ENCODE results near the gene IQGAP1.

Gene IQGAP1

GRCh38 chr15:90439946-90440345, 51.9 kb downstream of the IQGAP1 start:
- no peak for DNase-seq (ENCODE audit: low spot score)

- DNase-seq (ENCODE audit: low spot score), result no peak
Measured at GRCh38 chr15:90441027-90441426, 53.0 kb downstream of the IQGAP1 start.

- no peak for DNase-seq (ENCODE audit: low spot score)
Measured at GRCh38 chr15:90442423-90442822, 54.4 kb downstream of the IQGAP1 start.

GRCh38 chr15:90449206-90449735, 61.2 kb downstream of the IQGAP1 start:
- DNase-seq (ENCODE audit: low spot score), result no peak

DNA sequence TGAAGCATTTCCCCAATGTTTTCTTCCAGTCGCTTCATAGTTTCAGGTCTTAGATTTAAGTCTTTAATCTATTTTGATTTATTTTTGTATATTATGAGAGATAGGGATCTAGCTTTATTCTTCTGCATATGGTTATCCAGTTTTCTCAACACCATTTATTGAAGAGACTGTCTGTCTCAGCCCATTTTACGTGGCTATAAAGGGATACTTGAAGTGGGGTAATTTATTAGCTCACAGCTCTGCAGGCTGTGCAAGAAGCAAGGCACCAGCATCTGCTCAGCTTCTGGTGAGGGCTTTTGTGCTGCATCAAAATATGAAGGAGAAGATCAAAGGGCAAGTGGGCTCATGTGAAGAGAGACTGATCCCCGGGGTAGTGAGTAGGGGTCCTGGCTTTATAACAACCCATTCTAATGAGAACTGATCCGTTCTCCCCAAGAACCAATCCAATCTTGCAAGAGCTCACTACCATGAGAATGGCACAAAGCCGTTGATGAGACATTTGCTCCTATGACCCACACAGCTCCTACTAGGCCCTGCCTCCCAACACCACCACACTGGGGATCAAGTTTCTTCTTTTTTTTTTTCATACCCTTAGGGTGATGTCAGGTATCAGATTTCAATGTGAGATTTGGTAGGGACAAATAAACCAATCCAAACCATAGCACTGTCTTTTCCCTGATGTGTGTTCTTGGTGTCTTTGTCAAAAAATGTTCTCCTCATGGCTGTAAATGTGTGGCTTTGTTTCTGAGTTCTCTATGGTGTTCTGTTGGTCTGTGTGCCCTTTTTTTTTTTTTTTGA, 63.2 kb downstream of the IQGAP1 start:
- no peak for DNase-seq (ENCODE audit: low spot score)

- DNase-seq (ENCODE audit: low spot score), result no peak
Measured at GRCh38 chr15:90456236-90456635, 68.2 kb downstream of the IQGAP1 start.

DNA sequence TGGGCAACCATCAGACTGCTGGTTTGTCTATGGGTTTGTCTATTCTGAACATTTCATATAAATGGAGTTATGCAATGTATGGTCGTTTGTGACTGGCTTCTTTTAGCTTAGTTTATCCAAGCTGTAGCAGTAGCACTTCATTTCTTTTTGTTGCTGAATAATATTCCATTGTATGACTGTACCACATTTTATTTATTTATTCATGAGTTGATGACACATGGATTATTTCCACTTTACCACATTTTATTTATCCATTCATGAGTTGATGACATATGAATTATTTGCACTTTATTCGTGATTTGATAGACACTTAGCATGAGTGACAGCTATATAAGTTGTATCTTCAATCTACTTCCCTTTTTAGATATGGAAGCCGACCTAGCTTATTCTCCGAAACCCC, 70.0 kb downstream of the IQGAP1 start:
- DNase-seq (ENCODE audit: low spot score), result no peak

- no peak for DNase-seq (ENCODE audit: low spot score)
Measured at GRCh38 chr15:90459368-90459767, 71.3 kb downstream of the IQGAP1 start.

DNA sequence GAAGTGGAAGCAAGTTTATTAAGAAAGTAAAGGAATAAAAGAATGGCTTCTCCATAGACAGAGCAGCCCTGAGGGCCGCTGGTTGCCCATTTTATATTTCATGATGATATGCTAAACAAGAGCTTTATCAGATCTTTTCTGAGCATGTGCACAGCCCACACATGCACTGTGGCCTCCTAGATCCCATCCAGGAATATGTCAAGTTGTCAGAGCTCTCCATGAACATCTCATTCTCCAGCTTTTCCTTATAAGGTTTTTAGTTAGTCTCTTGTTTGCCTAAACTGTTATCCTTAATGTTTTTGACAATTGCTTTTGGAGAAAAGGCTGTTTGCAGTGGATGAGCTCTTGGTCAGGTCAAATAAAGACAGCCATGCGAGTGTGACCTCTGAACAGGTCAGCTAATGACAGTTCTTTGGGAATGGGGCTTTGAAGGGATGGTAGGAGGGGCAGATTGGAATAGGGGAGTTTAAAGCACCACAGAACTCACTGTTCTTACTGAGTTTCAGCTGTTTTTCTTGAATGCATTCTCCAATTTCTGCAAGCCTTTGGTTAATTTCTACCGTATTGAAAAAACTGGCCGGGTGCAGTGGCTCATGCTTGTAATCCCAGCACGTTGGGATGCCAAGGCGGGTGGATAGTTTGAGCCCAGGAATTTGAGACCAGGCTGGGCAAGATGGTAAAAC, 72.2 kb downstream of the IQGAP1 start:
- DNase-seq (ENCODE audit: low spot score), result no peak

- no peak for DNase-seq (ENCODE audit: low spot score)
Measured at GRCh38 chr15:90463381-90463780, 75.3 kb downstream of the IQGAP1 start.

GRCh38 chr15:90465140-90465929, 77.3 kb downstream of the IQGAP1 start:
- DNase-seq (ENCODE audit: low spot score), result no peak

GRCh38 chr15:90465930-90466567, 78.0 kb downstream of the IQGAP1 start:
- DNase-seq (ENCODE audit: low spot score), result no peak

GRCh38 chr15:90469723-90470122, 81.7 kb downstream of the IQGAP1 start:
- DNase-seq (ENCODE audit: low spot score), result no peak

- DNase-seq (ENCODE audit: low spot score), result no peak
Measured at GRCh38 chr15:90470453-90470852, 82.4 kb downstream of the IQGAP1 start.

GRCh38 chr15:90471126-90471525, 83.1 kb downstream of the IQGAP1 start:
- DNase-seq (ENCODE audit: low spot score), result no peak

DNA sequence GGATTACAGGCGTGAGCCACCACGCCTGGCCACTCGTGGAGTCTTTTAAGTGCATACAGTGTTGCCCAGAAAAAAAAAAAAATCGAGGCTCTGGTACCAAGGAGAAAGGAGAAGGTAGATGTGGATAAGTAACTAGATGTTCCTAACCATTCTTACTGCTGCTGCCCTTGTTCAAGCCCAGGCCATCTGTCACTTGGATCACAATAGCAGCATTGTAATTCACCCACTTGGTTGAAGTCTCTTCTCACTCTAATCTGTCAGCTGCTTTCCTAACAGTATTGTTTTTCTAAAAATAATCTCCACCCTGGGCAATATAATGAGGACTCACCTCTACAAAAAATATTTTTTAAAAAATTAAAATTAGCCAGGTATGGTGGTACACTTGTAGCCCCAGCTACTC, 83.7 kb downstream of the IQGAP1 start:
- no peak for DNase-seq (ENCODE audit: low spot score)

DNA sequence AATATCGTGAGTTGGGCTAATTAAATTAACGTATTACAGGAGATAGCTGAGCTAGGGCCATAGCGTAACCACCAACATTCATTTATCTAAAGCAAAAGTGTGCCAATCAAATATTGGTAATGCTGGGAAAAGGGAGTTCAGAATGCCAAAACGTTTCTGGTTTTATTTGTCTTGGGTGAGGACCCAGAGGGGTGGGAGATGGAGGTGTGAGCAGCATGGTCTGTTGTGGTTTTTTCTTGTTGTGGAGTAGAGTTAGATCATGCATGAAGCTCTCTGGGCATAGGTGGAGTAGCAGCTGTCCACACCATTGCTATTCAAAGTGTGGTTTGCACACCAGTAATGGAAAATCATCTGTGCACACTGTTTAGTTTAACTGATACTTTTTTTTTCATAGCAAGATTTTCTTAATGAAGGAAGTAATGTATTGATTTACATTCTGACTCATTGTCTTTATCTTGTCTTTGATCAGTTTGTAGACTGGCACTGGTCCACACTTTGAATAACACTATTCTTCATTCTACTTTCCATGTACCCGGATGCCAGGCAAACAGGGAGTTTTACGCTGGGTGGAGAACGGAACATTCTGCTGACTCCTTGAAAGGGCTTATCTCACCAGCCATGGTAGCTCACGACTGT, 90.9 kb downstream of the IQGAP1 start:
- no peak for DNase-seq (ENCODE audit: low spot score)

DNA sequence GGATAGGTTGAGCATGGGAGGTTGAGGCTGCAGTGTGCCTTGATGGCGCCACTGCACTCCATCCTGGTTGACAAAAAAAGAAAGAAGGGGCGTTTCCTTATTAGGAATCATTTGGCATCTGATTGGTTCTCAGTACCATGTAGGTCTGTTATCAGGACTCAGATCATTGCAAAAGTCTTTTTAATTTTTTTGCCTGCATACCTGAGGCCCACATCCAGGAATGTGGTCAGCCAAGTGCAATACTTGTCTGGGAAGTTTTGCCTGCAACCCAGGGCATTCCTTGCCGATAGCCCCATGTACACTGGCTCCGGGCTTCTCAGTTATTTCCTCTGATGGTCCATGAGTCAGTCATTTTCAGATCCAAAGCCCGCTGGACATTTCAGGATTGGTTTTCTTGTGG, 91.6 kb downstream of the IQGAP1 start:
- no peak for DNase-seq (ENCODE audit: low spot score)

DNA sequence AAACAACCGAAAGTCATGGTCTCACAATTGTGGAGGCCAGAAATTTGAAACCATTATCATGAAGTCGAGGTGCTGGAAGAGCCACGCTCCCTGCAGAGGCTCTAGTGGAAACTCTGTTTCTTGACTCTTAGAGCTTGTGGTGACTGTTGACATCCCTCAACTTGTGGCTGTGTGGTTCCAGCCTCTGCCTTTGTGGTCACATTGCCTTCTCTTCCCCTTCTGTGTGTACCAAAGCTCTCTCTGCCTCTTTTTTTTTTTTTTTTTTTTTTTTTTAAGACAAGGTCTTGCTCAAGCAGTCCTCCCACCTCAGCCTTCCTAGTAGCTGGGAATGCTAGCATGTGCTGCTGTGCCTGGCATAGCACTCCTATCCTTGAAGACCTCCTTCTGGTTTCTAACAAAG, 93.0 kb downstream of the IQGAP1 start:
- no peak for DNase-seq (ENCODE audit: low spot score)

DNA sequence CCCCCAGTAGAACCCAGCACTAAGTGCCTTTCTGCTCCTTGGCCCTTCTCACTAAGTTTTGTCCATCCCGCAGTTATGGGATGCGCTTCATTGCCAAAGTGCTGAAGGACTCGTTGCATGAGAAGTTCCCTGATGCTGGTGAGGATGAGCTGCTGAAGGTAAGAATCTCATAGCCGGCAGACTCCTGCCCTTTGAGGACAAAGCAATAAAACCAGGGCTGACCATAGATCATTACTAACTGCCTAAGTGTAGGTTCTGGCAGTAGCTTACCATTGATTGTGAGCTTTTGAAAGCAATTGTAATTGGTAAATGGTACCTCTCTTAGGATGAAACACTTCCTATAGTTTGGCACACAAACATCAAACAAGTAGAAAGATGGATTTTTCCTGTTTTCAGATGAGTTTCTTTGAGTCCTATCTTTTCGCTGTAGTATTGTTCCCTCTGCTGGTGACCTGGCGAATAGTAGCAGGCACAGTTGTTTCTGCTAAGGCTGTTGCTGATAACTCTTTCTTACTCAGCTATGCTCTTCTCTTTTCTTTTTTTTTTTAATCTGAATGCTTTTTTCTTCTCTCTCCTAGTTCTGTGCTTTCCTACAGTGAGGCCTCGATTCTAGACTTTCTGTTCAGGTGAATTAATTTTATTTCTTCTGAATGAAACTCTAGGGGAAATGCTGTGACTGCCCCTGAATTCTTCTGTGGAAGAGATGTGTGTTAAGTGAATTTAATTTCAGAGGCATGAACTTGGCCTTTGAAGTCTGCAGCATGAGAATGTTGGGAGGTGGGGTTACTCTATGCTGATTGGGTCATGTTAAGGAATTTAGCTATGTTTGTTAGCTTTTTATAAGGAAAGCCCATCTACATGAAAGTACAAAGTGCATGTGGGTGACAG, 94.3 kb downstream of the IQGAP1 start:
- DNase-seq (ENCODE audit: low spot score), result peak; percentile 35

- no peak for DNase-seq (ENCODE audit: low spot score)
Measured at GRCh38 chr15:90483012-90483307, 94.9 kb downstream of the IQGAP1 start.

Data from HuH-7.5 (cell line).